GM12878 (cell line): ENCODE results near the gene FCAMR. TPM values are rescaled to one million over a fixed set of nuclear protein-coding genes. Genes with fewer than 3 reads are reported as not detected.

Experiments
- ATAC-seq: fragments of 200-7000 bp; cut with Tn5 transposase; 3 replicates; pipeline ENCODE4 v1.9.1; 2020; ENCODE audit warnings: mild to moderate bottlenecking, moderate library complexity
- BruUV-seq: library from RNA; stranded (reverse); fragments of 400-500 nt; replicated peaks from 2 replicates; lab custom pipeline; 2021; lab: Mats Ljungman, UMichigan
- CTCF ChIA-PET: fragments of 300-600 bp; sonication (Branson Sonifier 250); formaldehyde crosslinking; extraction: SDS; loops from one replicate; lab custom pipeline; 2021; ENCODE audit warnings: inconsistent platforms; lab: Yijun Ruan, JAX
- POLR2A ChIA-PET: fragments of 350-600 bp; formaldehyde crosslinking; extraction: SDS; loops from one replicate; lab custom pipeline; 2021; ENCODE audit warnings: inconsistent platforms; lab: Charles Lee
- RAD21 ChIA-PET: fragments of 300-600 bp; sonication (Branson Sonifier 250); formaldehyde crosslinking; loops from one replicate; lab custom pipeline; 2023; ENCODE audit warnings: antibody characterized with exemption; ENCODE audit not compliant: unreplicated experiment; lab: Charles Lee
- SMC1A ChIA-PET: fragments of 300-600 bp; sonication (Branson Sonifier 250); formaldehyde crosslinking; loops from one replicate; lab custom pipeline; 2023; ENCODE audit not compliant: unreplicated experiment, uncharacterized antibody; lab: Charles Lee
- DNase-seq: peaks from one replicate; pipeline ENCODE4 v3.0.0-alpha.2; 2011; ENCODE audit warnings: low read depth, low spot score
- FAIRE-seq: peaks from 3 replicates; lab custom pipeline; 2011; peaks lifted over from hg19 to GRCh38; lab: Jason Lieb, UNC
- H2AFZ ChIP-seq: 2 replicates; pipeline ENCODE4 v1.6.0; 2011; ENCODE audit warnings: low read depth, low read length, control low read depth; ENCODE audit not compliant: control insufficient read depth
- H3K27ac ChIP-seq: 2 replicates; pipeline ENCODE4 v1.5.1; 2011; ENCODE audit warnings: control low read depth; ENCODE audit not compliant: control insufficient read depth, insufficient read depth
- H3K27me3 ChIP-seq, 2 experiments: replicated peaks in 1 of 2; 2 replicates each; pipeline versions ENCODE4 v1.6.0 to v1.6.1; 2011; ENCODE audit warnings: low read length in 1 of 2; ENCODE audit not compliant: control insufficient read depth in 2 of 2, insufficient read depth in 2 of 2
- H3K36me3 ChIP-seq, 2 experiments: 2 replicates each; pipeline ENCODE4 v1.5.1; 2011; ENCODE audit warnings: low read length in 1 of 2; ENCODE audit not compliant: control insufficient read depth in 2 of 2, insufficient read depth in 2 of 2
- H3K4me1 ChIP-seq: 2 replicates; pipeline ENCODE4 v1.6.1; 2011; ENCODE audit warnings: mild to moderate bottlenecking, low read length, moderate library complexity, mixed read lengths; ENCODE audit not compliant: control insufficient read depth, insufficient read depth
- H3K4me2 ChIP-seq: 2 replicates; pipeline ENCODE4 v1.6.0; 2011; ENCODE audit warnings: control low read depth; ENCODE audit not compliant: control insufficient read depth, insufficient read depth
- H3K4me3 ChIP-seq: fragments of 200-600 bp; sonication (generic); 2 replicates; pipeline ENCODE4 v1.5.1; 2016
- H3K79me2 ChIP-seq: 2 replicates; pipeline ENCODE4 v1.6.0; 2011; ENCODE audit warnings: low read length; ENCODE audit not compliant: control insufficient read depth, insufficient read depth
- H3K9ac ChIP-seq: 2 replicates; pipeline ENCODE4 v1.8.0; 2011; ENCODE audit warnings: low read length, control low read depth, mixed read lengths; ENCODE audit not compliant: control insufficient read depth, insufficient read depth
- H3K9me3 ChIP-seq: replicated peaks from 3 replicates; pipeline ENCODE4 v1.5.1; 2011; ENCODE audit warnings: mild to moderate bottlenecking, low read length; ENCODE audit not compliant: control insufficient read depth, insufficient read depth
- H4K20me1 ChIP-seq: 2 replicates; pipeline ENCODE4 v1.6.0; 2011; ENCODE audit not compliant: control insufficient read depth, insufficient read depth
- BHLHE40 ChIP-seq, 2 experiments: fragments of 450-650 bp in 1 of 2; IDR thresholded peaks; 2 replicates each; pipeline ENCODE4 v1.6.1; 2011 to 2017; ENCODE audit warnings: low read depth in 2 of 2, borderline replicate concordance in 1 of 2, improper control_type of control experiment in 1 of 2, low read length in 1 of 2, mild to moderate bottlenecking in 1 of 2
- CBFB ChIP-seq: IDR thresholded peaks from 2 replicates; pipeline ENCODE4 v1.6.1; 2016; ENCODE audit warnings: antibody characterized with exemption, low read depth
- CTCF ChIP-seq, 3 experiments: IDR thresholded peaks in 2 of 3; conservative IDR thresholded peaks in 1 of 3; 2 replicates each; pipeline ENCODE4 v1.5.1; 2011; ENCODE audit warnings: low read depth in 3 of 3, low read length in 3 of 3, mild to moderate bottlenecking in 3 of 3, control low read depth in 2 of 3, moderate library complexity in 2 of 3, inconsistent platforms in 1 of 3, mixed read lengths in 1 of 3; ENCODE audit not compliant: control insufficient read depth in 2 of 3, insufficient read depth in 1 of 3; ENCODE audit errors: extremely low read depth in 1 of 3
- HDGF ChIP-seq: fragments of 450-650 bp; IDR thresholded peaks from 2 replicates; pipeline ENCODE4 v1.6.1; 2016; ENCODE audit warnings: antibody characterized with exemption
- IRF4 ChIP-seq: IDR thresholded peaks from 2 replicates; pipeline ENCODE4 v1.6.1; 2011; ENCODE audit warnings: low read depth, low read length
- MAX ChIP-seq: IDR thresholded peaks from 2 replicates; pipeline ENCODE4 v1.6.1; 2012; ENCODE audit warnings: low read depth, low read length, improper control_type of control experiment
- NFXL1 ChIP-seq: fragments of 450-650 bp; IDR thresholded peaks from 2 replicates; pipeline ENCODE4 v1.6.1; 2017; ENCODE audit warnings: antibody characterized with exemption, mild to moderate bottlenecking, borderline replicate concordance
- PBX3 ChIP-seq: IDR thresholded peaks from 2 replicates; pipeline ENCODE4 v1.6.1; 2011; ENCODE audit warnings: mild to moderate bottlenecking, low read depth, low read length, moderate library complexity; ENCODE audit not compliant: insufficient replicate concordance
- RAD21 ChIP-seq: IDR thresholded peaks from 2 replicates; pipeline ENCODE4 v1.6.1; 2011; ENCODE audit warnings: mild to moderate bottlenecking, low read depth, low read length, moderate library complexity; ENCODE audit not compliant: insufficient read depth
- RELA ChIP-seq: fragments of 450-650 bp; IDR thresholded peaks from 2 replicates; pipeline ENCODE4 v1.8.0; 2014; ENCODE audit warnings: borderline replicate concordance; ENCODE audit not compliant: partially characterized antibody
- SMAD1 ChIP-seq: fragments of 450-650 bp; IDR thresholded peaks from 2 replicates; pipeline ENCODE4 v1.6.1; 2018; ENCODE audit warnings: mild to moderate bottlenecking, low read depth; ENCODE audit not compliant: partially characterized antibody
- SMC3 ChIP-seq: IDR thresholded peaks from 2 replicates; pipeline ENCODE4 v1.6.1; 2011; ENCODE audit warnings: low read length, improper control_type of control experiment, borderline replicate concordance
- YY1 ChIP-seq: IDR thresholded peaks from 2 replicates; pipeline ENCODE4 v1.6.1; 2011; ENCODE audit warnings: low read depth, mild to moderate bottlenecking, low read length
- ZBED1 ChIP-seq: IDR thresholded peaks from 2 replicates; pipeline ENCODE4 v1.6.1; 2016; ENCODE audit warnings: borderline replicate concordance
- WGBS: methylation state at CpG from one replicate; pipeline ENCODE4 v1.1.6; 2016; ENCODE audit warnings: low lambda C conversion rate; ENCODE audit not compliant: insufficient replicate concordance, insufficient coverage; ENCODE audit errors: missing lambda C conversion rate; 5-methylcytosine and 5-hydroxymethylcytosine counted together
- in situ Hi-C: fragments of 300-500 bp; cut with MboI; formaldehyde crosslinking; loops from 9 replicates; pipeline ENCODE4 v1.14.3; 2018; ENCODE audit warnings: mixed read lengths
- intact Hi-C: fragments of 100-400 bp; cut with micrococcal nuclease; formaldehyde crosslinking; loops from one replicate; pipeline ENCODE4 v1.14.2; 2022; ENCODE audit not compliant: unreplicated experiment
- polyA plus RNA-seq, 11 experiments: library from polyadenylated mRNA; depleted of rRNA in 4 of 11; unstranded in 6 of 11; stranded (reverse) in 5 of 11; fragments of >200 nt; fragmentation: Nextera tagmentation in 4 of 11; fragmentation: Illumina TruSeq in 1 of 11; extraction: Ambion mirVana in 4 of 11; extraction: Trizol in 1 of 11; gene quantifications; 1 replicate in 1 of 11; 2 replicates in 10 of 11; pipeline versions ENCODE4 v1.2.1 to v1.2.3, GENCODE V29; 2011 to 2016; ENCODE audit warnings: inconsistent platforms in 2 of 11, missing spikeins in 2 of 11, low read depth in 1 of 11
- total RNA-seq, 4 experiments: library from RNA; depleted of rRNA in 3 of 4; stranded (reverse); fragments of >200 nt in 3 of 4; fragmentation: Illumina TruSeq in 1 of 4; extraction: Trizol in 1 of 4; gene quantifications; 2 replicates each; pipeline versions ENCODE4 v1.2.1 to v1.2.3, GENCODE V29; 2013 to 2021

Gene FCAMR
- total and polyA plus RNA-seq, 10 of the 15 experiments (the other 5 are each of a cell fraction or from before 2014, with no cell fraction given) = 0.04 to 0.15 (median 0.06) TPM; not detected in 3

GRCh38 chr1:206985162-206985749 lies 15.0 kb upstream of the FCAMR start (continued):
- no peak for TF ChIP-seq IRF4
- no peak for TF ChIP-seq RELA
- no peak for TF ChIP-seq MAX
- no peak for TF ChIP-seq NFXL1
- TF ChIP-seq CBFB = no peak
- TF ChIP-seq PBX3 = no peak
- no peak for TF ChIP-seq HDGF
- TF ChIP-seq, all 136 proteins: peak for 0

GRCh38 chr1:206982216-206982615 lies 12.0 kb upstream of the FCAMR start:
- no peak for TF ChIP-seq ZBED1
- no peak for TF ChIP-seq SMAD1
- TF ChIP-seq RAD21 = peak; percentile 97
- TF ChIP-seq CTCF (IDR thresholded peaks at IDR 0.05 in 2 of 3, conservative IDR thresholded peaks at IDR 0.05 in 1 of 3; ENCODE audit: control insufficient read depth in 2 of 3, extremely low read depth in 1 of 3, insufficient read depth in 1 of 3, low read depth in 3 of 3, low read length in 3 of 3) = peak; percentile 85 to 94 (median 92)
- no peak for TF ChIP-seq BHLHE40 (IDR thresholded peaks at IDR 0.05; ENCODE audit: borderline replicate concordance in 1 of 2, low read depth in 2 of 2, low read length in 1 of 2)
- 0 out of 2 replicates have a peak, but pooled peaks have one; percentile 39 for TF ChIP-seq YY1
- TF ChIP-seq SMC3 = peak; percentile 87
- no peaks in the 10 kb centered on the region for H3K9me3 ChIP-seq
- RAD21 ChIA-PET = interaction anchor here (0.6 to 9.6 kb wide), 56 partner anchors 9 to 511 kb away, joined by 3 to 192 read pairs (median 4); partner anchors contain the start of genes DYRK3, FCMR, IKBKE and IL20
- DNase-seq (no peak), ATAC-seq (peak; percentile 98), FAIRE-seq (no peak)
- H3K27ac ChIP-seq = no peak overlapping the region
- in situ Hi-C loops (loop anchor here (5.0 kb wide), 2 partner anchors 115 to 170 kb away; partner anchors contain the start of gene IL20), intact Hi-C loops (loop anchor here (1.0 to 5.0 kb wide), 7 partner anchors 70 to 375 kb away; partner anchors contain the start of gene IL20)
- POLR2A ChIA-PET = interaction anchor here (1.0 to 2.6 kb wide), 4 partner anchors 40 to 69 kb away, joined by 3 to 7 read pairs (median 3); no protein-coding TSS in a partner anchor
- no peak overlapping the region for H2AFZ ChIP-seq
- no peaks in the 10 kb centered on the region for H4K20me1 ChIP-seq
- no peaks in the 10 kb centered on the region for H3K4me1 ChIP-seq
- no peaks in the 10 kb centered on the region for H3K36me3 ChIP-seq
- BruUV-seq = no TSS peak
- no peaks in the 10 kb centered on the region; a peak in 1 of 4 replicates for H3K27me3 ChIP-seq
- no peak overlapping the region for H3K4me2 ChIP-seq
- no peak overlapping the region for H3K9ac ChIP-seq
- CTCF ChIA-PET = interaction anchor here (0.6 to 12.2 kb wide), 86 partner anchors 9 to 520 kb away, joined by 3 to 314 read pairs (median 6); partner anchors contain the start of genes DYRK3, EIF2D, FCAMR and FCMR
- H3K4me3 ChIP-seq = no peak overlapping the region
- SMC1A ChIA-PET = interaction anchor here (0.6 to 8.2 kb wide), 60 partner anchors 9 to 1305 kb away, joined by 3 to 148 read pairs (median 4); partner anchors contain the start of genes DYRK3, EIF2D, FCAMR and FCMR
- no peaks in the 10 kb centered on the region for H3K79me2 ChIP-seq
- 1% methylated on average over 4 of the region's 4 CpGs for WGBS
